ENCODE data around the gene SH3PXD2A. TPM values are rescaled to one million over a fixed set of nuclear protein-coding genes. Genes with fewer than 3 reads are reported as not detected.

The SH3PXD2A gene
- total RNA-seq, 1 donor from 2014 or later = 12.4 TPM

- no peaks in the 10 kb centered on the region for H3K27me3 ChIP-seq (ENCODE audit: control insufficient read depth, insufficient read depth, low read length)
- no peak for FAIRE-seq
- no peak for TF ChIP-seq CTCF (IDR thresholded peaks at IDR 0.05; ENCODE audit: insufficient read depth, low read length, severe bottlenecking)
- peaks cover 16% of the 10 kb centered on the region for H3K36me3 ChIP-seq (ENCODE audit: control insufficient read depth, insufficient read depth, low read length)
- H3K4me3 ChIP-seq (ENCODE audit: low read depth, low read length) = no peak overlapping the region
- no peak for DNase-seq (ENCODE audit: low read depth)
These were observed 2.5 kb downstream of the SH3PXD2A start for GRCh38 chr10:103852856-103853255.

DNA sequence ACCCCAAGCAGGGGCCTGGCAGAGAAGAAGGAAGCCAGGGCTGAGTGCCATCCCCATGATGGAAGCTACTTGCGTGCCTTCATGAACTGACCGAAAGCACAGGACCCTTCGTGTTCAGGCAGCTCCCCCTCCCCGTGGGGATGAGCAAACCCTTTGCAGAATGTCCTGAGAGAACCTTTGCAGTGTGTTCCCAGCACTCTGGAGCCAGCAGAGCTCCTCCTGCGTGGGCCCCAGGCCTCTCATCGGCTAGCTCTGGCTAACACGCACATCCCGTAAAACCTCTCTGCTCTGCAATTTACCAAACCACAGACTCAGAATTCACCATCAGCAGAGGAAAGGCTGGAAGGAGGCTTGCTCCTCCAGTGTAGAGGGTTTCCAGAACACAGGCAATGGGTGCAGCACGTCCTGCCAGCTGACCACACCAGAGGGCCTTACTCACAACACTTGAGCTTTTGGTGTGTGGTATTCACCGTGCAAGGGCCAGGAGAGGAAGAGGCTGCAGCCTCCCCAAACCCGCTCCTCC is 3.1 kb downstream of the SH3PXD2A start:
- Histone ChIP-seq H3K4me3 (ENCODE audit: low read depth, low read length) (no peak overlapping the region), H3K36me3 (ENCODE audit: control insufficient read depth, insufficient read depth, low read length) (peaks cover 16% of the 10 kb centered on the region), H3K27me3 (ENCODE audit: control insufficient read depth, insufficient read depth, low read length) (no peaks in the 10 kb centered on the region)
- no peak for TF ChIP-seq CTCF (IDR thresholded peaks at IDR 0.05; ENCODE audit: insufficient read depth, low read length, severe bottlenecking)
- FAIRE-seq = no peak
- DNase-seq (ENCODE audit: low read depth) = no peak

- Histone ChIP-seq H3K4me3 (ENCODE audit: low read depth, low read length) (no peak overlapping the region), H3K27me3 (ENCODE audit: control insufficient read depth, insufficient read depth, low read length) (no peaks in the 10 kb centered on the region), H3K36me3 (ENCODE audit: control insufficient read depth, insufficient read depth, low read length) (peaks cover 16% of the 10 kb centered on the region)
- no peak for TF ChIP-seq CTCF (IDR thresholded peaks at IDR 0.05; ENCODE audit: insufficient read depth, low read length, severe bottlenecking)
- FAIRE-seq = peak; percentile 36
- no peak for DNase-seq (ENCODE audit: low read depth)
These were observed 4.1 kb downstream of the SH3PXD2A start for GRCh38 chr10:103851261-103851660.

GRCh38 chr10:103850572-103850895 is 4.8 kb downstream of the SH3PXD2A start:
- Histone ChIP-seq H3K36me3 (ENCODE audit: control insufficient read depth, insufficient read depth, low read length) (peaks cover 16% of the 10 kb centered on the region), H3K4me3 (ENCODE audit: low read depth, low read length) (no peak overlapping the region), H3K27me3 (ENCODE audit: control insufficient read depth, insufficient read depth, low read length) (no peaks in the 10 kb centered on the region)
- no peak for DNase-seq (ENCODE audit: low read depth)
- FAIRE-seq = no peak
- no peak for TF ChIP-seq CTCF (IDR thresholded peaks at IDR 0.05; ENCODE audit: insufficient read depth, low read length, severe bottlenecking)

GRCh38 chr10:103849880-103850571 is 5.3 kb downstream of the SH3PXD2A start:
- Histone ChIP-seq H3K36me3 (ENCODE audit: control insufficient read depth, insufficient read depth, low read length) (peaks cover 16% of the 10 kb centered on the region), H3K27me3 (ENCODE audit: control insufficient read depth, insufficient read depth, low read length) (no peaks in the 10 kb centered on the region), H3K4me3 (ENCODE audit: low read depth, low read length) (no peak overlapping the region)
- no peak for TF ChIP-seq CTCF (IDR thresholded peaks at IDR 0.05; ENCODE audit: insufficient read depth, low read length, severe bottlenecking)
- FAIRE-seq = no peak
- DNase-seq (ENCODE audit: low read depth) = peak; percentile 91
